PC-3 (cell line): ENCODE data around the gene TIMP2.

Source experiments
- EZH2 ChIP-seq: fragments of 300-600 bp; sonication (generic); IDR thresholded peaks from one replicate; pipeline ENCODE4 v1.6.1; 2017; ENCODE audit warnings: antibody characterized with exemption, mild to moderate bottlenecking, low read length; ENCODE audit not compliant: unreplicated experiment
- TF ChIP-seq, protein P1 (sequence below): fragments of 300-600 bp; sonication (generic); conservative IDR thresholded peaks from 2 replicates; pipeline ENCODE4 v1.5.1; 2017; ENCODE audit warnings: antibody characterized with exemption, low read depth, mild to moderate bottlenecking, low read length

DNA sequence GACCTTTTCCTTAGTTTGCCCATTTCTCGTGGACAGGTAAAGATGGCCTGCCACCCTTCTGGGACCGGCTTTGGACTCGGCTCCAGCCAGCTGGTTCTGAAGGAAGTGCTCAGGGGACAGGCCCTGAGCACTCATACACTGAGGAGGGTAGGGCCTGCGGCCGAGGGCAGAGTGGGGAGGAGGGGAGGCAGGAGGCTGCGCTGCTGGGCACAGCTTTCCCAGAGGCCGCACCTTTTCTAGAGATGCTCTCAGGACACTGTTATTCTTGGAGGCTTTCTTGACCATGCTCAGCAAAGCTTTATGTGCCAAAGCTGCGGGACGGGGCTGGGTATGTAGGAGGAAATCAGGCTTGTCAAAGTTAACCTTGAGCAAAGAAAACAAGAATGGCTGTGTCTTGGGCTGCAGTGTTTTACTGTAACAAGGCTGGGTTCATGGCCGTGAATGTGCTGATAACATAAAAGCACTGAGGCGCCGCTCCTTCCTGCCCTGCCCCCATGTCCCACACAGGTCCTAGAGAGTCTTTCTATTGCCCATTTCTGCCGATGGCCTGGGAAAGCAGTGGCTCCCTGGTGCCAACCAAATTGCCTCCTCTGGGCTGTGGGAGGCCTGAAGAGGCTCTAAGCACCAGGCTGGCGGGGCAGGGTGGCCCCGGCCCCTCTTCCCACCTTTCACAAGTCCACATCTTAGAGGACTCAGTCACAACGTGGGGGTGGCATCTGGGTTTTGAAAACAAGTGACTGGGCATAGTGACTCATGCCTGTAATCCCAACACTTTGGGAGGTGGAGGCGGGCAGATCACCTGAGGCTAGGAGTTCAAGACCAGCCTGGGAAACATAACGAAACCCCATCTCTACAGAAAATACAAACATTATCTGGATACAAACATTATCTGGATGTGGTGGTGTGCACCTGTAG is 22.3 kb upstream of the TIMP2 start:
- TF ChIP-seq, protein P1, sequence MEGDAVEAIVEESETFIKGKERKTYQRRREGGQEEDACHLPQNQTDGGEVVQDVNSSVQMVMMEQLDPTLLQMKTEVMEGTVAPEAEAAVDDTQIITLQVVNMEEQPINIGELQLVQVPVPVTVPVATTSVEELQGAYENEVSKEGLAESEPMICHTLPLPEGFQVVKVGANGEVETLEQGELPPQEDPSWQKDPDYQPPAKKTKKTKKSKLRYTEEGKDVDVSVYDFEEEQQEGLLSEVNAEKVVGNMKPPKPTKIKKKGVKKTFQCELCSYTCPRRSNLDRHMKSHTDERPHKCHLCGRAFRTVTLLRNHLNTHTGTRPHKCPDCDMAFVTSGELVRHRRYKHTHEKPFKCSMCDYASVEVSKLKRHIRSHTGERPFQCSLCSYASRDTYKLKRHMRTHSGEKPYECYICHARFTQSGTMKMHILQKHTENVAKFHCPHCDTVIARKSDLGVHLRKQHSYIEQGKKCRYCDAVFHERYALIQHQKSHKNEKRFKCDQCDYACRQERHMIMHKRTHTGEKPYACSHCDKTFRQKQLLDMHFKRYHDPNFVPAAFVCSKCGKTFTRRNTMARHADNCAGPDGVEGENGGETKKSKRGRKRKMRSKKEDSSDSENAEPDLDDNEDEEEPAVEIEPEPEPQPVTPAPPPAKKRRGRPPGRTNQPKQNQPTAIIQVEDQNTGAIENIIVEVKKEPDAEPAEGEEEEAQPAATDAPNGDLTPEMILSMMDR, result no peak
- TF ChIP-seq EZH2, result no peak
